OCI-LY1 (cell line): ENCODE measurements around the gene DEXI.

Experiments used
- EZH2 ChIP-seq: fragments of 200-600 bp; sonication (generic), shearing (Covaris generic); IDR thresholded peaks from 2 replicates; pipeline ENCODE4 v1.8.0; 2017; ENCODE audit warnings: borderline replicate concordance, mixed run types, mild to moderate bottlenecking, antibody characterized with exemption, low read length, moderate library complexity, mixed read lengths
- TF ChIP-seq, protein P1 (sequence below): fragments of 200-600 bp; sonication (generic), shearing (Covaris generic); IDR thresholded peaks from 2 replicates; pipeline ENCODE4 v1.5.1; 2017; ENCODE audit warnings: mild to moderate bottlenecking, antibody characterized with exemption, low read length, moderate library complexity, mixed read lengths

DNA sequence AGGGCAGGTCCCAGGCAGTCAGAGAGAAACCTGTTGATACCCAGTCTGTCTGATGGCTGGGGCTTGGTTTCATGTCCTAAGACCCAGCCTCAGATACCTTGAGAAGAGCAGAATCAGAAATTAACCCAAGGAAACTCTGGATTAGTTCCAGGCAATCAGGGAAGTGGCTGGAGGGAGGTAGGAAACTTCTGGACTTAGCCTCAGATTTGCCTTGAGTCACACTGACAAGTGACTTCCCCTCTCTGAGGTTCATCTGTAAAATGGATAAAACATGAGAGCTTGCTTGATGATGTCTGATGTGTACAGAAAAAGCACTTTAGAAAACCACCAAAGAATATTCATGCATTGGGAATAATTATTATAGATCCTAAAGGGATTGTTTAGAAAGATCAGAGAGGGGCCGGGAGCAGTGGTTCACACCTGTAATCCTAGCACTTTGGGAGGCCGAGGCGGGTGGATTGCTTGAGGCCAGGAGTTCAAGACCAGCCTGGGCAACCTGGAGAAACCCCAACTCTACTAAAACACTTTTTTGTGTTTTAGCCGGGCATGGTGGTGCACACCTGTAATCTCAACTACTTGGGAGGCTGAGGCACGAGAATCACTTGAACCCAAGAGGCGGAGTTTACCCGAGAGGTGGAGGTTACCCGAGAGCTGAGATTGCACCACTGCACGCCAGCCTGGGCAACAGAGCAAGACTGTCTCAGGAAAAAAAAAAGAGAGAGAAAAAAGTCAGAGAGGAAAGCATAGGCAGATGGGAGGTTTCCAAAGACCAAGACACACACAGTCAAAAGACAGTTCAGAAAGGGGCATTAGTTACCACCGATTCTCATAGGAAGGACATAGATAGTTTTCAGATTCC is 61.4 kb downstream of the DEXI start:
- TF ChIP-seq, protein P1, sequence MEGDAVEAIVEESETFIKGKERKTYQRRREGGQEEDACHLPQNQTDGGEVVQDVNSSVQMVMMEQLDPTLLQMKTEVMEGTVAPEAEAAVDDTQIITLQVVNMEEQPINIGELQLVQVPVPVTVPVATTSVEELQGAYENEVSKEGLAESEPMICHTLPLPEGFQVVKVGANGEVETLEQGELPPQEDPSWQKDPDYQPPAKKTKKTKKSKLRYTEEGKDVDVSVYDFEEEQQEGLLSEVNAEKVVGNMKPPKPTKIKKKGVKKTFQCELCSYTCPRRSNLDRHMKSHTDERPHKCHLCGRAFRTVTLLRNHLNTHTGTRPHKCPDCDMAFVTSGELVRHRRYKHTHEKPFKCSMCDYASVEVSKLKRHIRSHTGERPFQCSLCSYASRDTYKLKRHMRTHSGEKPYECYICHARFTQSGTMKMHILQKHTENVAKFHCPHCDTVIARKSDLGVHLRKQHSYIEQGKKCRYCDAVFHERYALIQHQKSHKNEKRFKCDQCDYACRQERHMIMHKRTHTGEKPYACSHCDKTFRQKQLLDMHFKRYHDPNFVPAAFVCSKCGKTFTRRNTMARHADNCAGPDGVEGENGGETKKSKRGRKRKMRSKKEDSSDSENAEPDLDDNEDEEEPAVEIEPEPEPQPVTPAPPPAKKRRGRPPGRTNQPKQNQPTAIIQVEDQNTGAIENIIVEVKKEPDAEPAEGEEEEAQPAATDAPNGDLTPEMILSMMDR, result no peak
- no peak for TF ChIP-seq EZH2
